ENCODE results near the gene ABCC5. TPM values are rescaled to one million over a fixed set of nuclear protein-coding genes. Genes with fewer than 3 reads are reported as not detected.

The ABCC5 gene
- total and polyA plus RNA-seq, 2 of the 8 experiments (the other 6 are each of a cell fraction or from before 2014, with no cell fraction given) = 25.3 to 40.8 TPM

DNA sequence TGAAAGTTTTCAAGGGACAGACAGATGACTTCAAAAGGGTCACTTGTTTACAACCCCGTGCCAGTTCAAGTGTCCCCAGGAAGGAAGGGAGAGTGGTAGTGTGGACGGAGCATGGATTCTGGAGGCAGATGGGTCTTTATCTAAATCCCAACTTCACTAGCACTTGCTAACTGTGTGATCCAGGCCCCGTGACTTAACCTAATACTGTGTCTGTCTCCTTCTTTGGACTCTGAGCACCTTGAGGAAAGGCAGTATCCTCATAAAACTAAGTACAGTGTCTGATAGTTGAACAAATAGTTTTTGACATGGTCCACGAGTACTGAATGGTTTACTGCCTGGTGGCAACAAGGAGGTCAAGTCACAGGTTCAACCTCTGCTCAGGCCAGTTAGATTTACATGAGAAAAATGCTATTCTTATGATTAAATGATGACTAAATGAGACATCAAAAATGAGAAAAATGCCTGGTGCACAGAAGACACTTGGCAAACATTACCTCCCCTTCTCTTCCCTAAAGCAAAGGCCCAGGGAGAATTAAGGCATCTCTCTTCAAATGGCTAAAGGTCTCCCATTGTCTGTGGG is 48.9 kb downstream of the ABCC5 start:
- FAIRE-seq (no peak), DNase-seq (ENCODE audit: low read depth in 1 of 2, low spot score in 2 of 2) (no peak)
- Histone ChIP-seq H3K9me3 (ENCODE audit: insufficient read depth in 2 of 2, low read depth in 1 of 2, low read length in 1 of 2) (no peaks in the 10 kb centered on the region), H2BK15ac (ENCODE audit: low read length) (no peak overlapping the region), H3K27me3 (replicated peaks in 1 of 4; ENCODE audit: control insufficient read depth in 3 of 4, extremely low read depth in 1 of 4, insufficient read depth in 3 of 4, low read length in 3 of 4) (no peaks in the 10 kb centered on the region), H3K14ac (ENCODE audit: insufficient read length) (no peak overlapping the region), H3K56ac (replicated peaks; ENCODE audit: insufficient read length, low read depth, low read length) (no peak overlapping the region), H2BK120ac (replicated peaks; ENCODE audit: low read depth, low read length) (no peak overlapping the region), H3K79me1 (ENCODE audit: low read depth, low read length) (no peaks in the 10 kb centered on the region), H3K9ac (replicated peaks in 1 of 4; ENCODE audit: extremely low read depth in 1 of 4, low read depth in 3 of 4, low read length in 3 of 4) (no peak overlapping the region), H2AK5ac (ENCODE audit: low read depth, low read length) (no peak overlapping the region), H3K4me1 (replicated peaks in 1 of 4; ENCODE audit: control insufficient read depth in 3 of 4, insufficient read depth in 4 of 4, low read length in 3 of 4) (no peaks in the 10 kb centered on the region), H2BK5ac (ENCODE audit: low read depth, low read length) (no peak overlapping the region), H2BK20ac (ENCODE audit: low read length) (no peak overlapping the region), H3K4me3 (ENCODE audit: extremely low read depth in 1 of 4, insufficient read depth in 2 of 4, low read depth in 3 of 4, low read length in 4 of 4) (no peak overlapping the region), H3K18ac (ENCODE audit: extremely low read depth, low read length) (no peak overlapping the region), H2BK12ac (ENCODE audit: low read depth, low read length) (no peak overlapping the region), H3K23ac (ENCODE audit: insufficient read length) (no peak overlapping the region), H4K8ac (ENCODE audit: extremely low read depth, insufficient read depth, low read length) (no peak overlapping the region), H3K4ac (replicated peaks; ENCODE audit: insufficient read length, low read depth, low read length) (no peak overlapping the region), H3K4me2 (ENCODE audit: insufficient read depth in 1 of 2, low read depth in 2 of 2, low read length in 2 of 2) (no peak overlapping the region), H3K36me3 (ENCODE audit: control insufficient read depth in 2 of 4, insufficient read depth in 4 of 4, low read length in 3 of 4) (peaks cover 2 to 36% (median 7%) of the 10 kb centered on the region in 4 experiments; a peak in 6 of 8 replicates), H3K79me2 (ENCODE audit: control insufficient read depth in 1 of 2, insufficient read depth in 2 of 2, low read length in 2 of 2) (no peaks in the 10 kb centered on the region), H4K20me1 (replicated peaks in 1 of 2; ENCODE audit: control insufficient read depth in 1 of 2, insufficient read depth in 2 of 2, low read length in 2 of 2) (peaks cover 0 to 2% of the 10 kb centered on the region in 2 experiments), H3K27ac (ENCODE audit: low read depth, low read length) (no peak overlapping the region), H4K5ac (ENCODE audit: insufficient read length, low read depth, low read length) (no peak overlapping the region), H2AFZ (ENCODE audit: low read length) (no peak overlapping the region), H3K23me2 (ENCODE audit: low read depth, low read length) (no peaks in the 10 kb centered on the region), H4K91ac (replicated peaks; ENCODE audit: insufficient read length, low read length) (no peak overlapping the region)
- CTCF ChIA-PET (ENCODE audit: partially characterized antibody) = interaction anchor here (0.7 kb wide), 1 partner anchor 780 kb away, joined by 6 read pairs; no protein-coding TSS in a partner anchor
- POLR2A ChIA-PET (ENCODE audit: partially characterized antibody) = interaction anchor here (0.7 kb wide), 1 partner anchor 52 kb away, joined by 3 read pairs; no protein-coding TSS in a partner anchor
- TF ChIP-seq JUND (IDR thresholded peaks at IDR 0.05; ENCODE audit: low read length) (no peak), KDM5A (IDR thresholded peaks at IDR 0.05; ENCODE audit: low read length) (no peak), EZH2 (IDR thresholded peaks at IDR 0.05; ENCODE audit: low read depth, low read length, severe bottlenecking) (no peak), POLR2A (IDR thresholded peaks at IDR 0.05; ENCODE audit: control extremely low read depth in 1 of 2, low read depth in 2 of 2, low read length in 2 of 2) (no peak), SUZ12 (IDR thresholded peaks at IDR 0.05; ENCODE audit: low read length) (no peak), SP1 (IDR thresholded peaks at IDR 0.05; ENCODE audit: low read depth, low read length) (no peak), CHD1 (IDR thresholded peaks at IDR 0.05; ENCODE audit: low read depth, low read length) (no peak), GTF2F1 (IDR thresholded peaks at IDR 0.05; ENCODE audit: borderline replicate concordance, low read depth, low read length) (no peak), EGR1 (IDR thresholded peaks at IDR 0.05; ENCODE audit: borderline replicate concordance, low read depth, low read length) (no peak), SIX5 (IDR thresholded peaks at IDR 0.05; ENCODE audit: low read depth, low read length) (no peak), TBP (IDR thresholded peaks at IDR 0.05; ENCODE audit: low read depth, low read length) (no peak), POLR2AphosphoS5 (IDR thresholded peaks at IDR 0.05; ENCODE audit: low read depth, low read length) (no peak), FOSL1 (IDR thresholded peaks at IDR 0.05; ENCODE audit: insufficient read depth, low read depth, low read length) (no peak), TAF7 (optimal IDR thresholded peaks at IDR 0.05; ENCODE audit: borderline replicate concordance, low read depth, low read length) (no peak), CHD2 (IDR thresholded peaks at IDR 0.05; ENCODE audit: low read length) (no peak)
- 91% methylated on average over 4 of the region's 4 CpGs; no CpG with 5 or more reads in 1 of the 2 experiments for WGBS, 2 experiments (ENCODE audit: extremely low coverage in 1 of 2, insufficient coverage in 1 of 2, insufficient read length in 1 of 2, insufficient replicate concordance in 2 of 2, low coverage in 1 of 2, low lambda C conversion rate in 2 of 2, missing lambda C conversion rate in 1 of 2)

All from H1 (cell line).